ENCODE results near the gene ERICH2.

The ERICH2 gene

DNA sequence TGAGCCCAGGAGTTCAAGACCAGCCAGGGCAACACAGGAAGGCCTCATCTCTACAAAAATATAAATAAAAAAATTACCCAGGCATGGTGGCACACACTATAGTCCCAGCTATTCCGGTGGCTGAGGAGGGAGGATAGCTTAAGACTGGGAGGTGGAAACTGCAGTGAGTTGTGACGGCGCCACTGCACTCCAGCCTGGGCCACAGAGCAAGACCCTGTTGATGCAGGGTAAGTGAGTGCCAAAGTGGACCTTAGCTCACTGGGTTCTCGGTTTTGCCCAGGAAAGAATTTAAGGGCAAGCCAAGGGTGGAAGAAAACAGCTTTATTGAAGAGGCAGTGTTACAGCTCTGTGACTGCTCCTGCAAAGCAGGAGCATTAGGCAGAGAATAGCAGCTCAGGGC is 6.9 kb upstream of the ERICH2 start:
- TF ChIP-seq, protein P1, sequence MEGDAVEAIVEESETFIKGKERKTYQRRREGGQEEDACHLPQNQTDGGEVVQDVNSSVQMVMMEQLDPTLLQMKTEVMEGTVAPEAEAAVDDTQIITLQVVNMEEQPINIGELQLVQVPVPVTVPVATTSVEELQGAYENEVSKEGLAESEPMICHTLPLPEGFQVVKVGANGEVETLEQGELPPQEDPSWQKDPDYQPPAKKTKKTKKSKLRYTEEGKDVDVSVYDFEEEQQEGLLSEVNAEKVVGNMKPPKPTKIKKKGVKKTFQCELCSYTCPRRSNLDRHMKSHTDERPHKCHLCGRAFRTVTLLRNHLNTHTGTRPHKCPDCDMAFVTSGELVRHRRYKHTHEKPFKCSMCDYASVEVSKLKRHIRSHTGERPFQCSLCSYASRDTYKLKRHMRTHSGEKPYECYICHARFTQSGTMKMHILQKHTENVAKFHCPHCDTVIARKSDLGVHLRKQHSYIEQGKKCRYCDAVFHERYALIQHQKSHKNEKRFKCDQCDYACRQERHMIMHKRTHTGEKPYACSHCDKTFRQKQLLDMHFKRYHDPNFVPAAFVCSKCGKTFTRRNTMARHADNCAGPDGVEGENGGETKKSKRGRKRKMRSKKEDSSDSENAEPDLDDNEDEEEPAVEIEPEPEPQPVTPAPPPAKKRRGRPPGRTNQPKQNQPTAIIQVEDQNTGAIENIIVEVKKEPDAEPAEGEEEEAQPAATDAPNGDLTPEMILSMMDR (IDR thresholded peaks at IDR 0.05; ENCODE audit: low read depth, low read length): no peak
- no peak for DNase-seq (ENCODE audit: extremely low read depth, low read depth)

DNA sequence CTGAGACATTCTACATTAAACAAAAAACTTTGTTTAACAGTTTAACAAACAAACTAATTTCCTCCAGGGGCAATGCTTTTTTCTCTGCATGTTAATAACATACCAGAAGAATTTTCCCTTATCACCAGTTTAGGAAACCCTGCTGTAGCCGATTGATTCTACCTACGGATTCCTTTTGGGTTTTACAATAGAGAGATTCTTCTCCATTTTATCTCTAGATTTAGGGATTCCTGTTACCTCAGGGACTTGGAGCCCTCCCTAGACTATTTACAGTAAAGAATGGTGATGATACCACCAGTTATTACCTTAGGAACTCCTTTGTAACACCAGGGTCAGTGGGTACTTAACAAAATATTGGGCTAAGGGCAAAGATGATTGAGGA is 5.3 kb upstream of the ERICH2 start:
- TF ChIP-seq, protein P1 (IDR thresholded peaks at IDR 0.05; ENCODE audit: low read depth, low read length): no peak
- no peak for DNase-seq (ENCODE audit: extremely low read depth, low read depth)

DNA sequence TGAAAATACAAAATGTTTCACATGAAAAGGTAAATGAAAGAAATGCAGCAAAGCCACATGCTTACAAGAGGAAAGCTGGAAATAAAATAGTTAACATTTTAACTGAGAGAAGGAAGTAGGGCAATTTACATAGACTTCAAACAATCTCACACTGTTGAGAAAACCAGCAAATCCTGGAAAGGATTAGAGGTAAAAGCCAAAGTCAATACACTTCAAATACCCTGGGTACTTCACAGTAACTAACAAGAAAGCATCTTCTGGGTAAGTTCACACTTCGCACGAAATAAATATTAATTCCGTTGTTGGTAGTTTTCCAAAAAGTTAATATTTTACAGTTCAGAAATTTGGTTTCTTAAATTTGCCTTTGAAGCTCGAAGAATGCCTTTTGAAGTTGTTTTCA is 3.5 kb upstream of the ERICH2 start:
- no peak for DNase-seq (ENCODE audit: extremely low read depth, low read depth)
- TF ChIP-seq, protein P1 (IDR thresholded peaks at IDR 0.05; ENCODE audit: low read depth, low read length): no peak

DNA sequence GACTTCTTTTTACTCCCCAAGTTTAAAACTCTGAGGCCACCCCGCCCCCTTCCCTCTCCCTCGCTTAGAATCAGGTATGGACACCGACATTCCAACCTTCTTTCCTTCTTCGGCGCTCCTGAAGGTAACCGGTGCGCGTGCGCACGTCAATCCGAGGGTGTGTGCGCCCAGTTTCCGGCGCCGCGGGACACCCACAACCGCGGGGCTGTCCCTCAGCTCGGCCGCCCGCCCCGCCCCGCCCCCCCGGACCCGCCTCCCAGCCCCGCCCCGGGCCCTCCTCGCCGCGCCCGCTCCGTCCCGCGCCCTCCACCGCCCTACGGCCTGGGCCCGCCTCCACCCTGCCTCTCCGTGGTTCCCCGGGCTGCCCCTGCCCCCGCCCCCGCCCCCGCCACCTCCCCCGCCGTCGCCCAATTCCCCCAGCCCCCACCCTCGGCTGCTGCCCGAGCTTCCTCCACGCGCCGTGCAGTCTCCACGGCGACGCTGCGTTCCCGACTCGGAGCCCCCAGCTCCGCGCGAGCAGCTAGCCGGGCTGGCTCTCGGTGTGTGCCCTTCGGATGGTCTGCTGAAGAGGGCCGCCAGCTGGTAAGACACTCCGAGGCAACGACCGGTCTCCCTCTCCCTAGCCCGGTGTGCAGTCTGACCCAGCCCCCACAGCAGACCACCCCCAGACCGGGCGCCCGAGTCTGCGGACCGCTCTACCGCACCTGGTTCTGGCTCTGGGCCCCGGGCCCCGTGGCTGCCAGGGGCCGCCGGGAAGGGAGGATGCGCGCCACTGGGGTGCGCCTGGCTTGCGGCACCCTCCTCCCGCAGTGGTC is 635 bp downstream of the ERICH2 start:
- TF ChIP-seq, protein P1 (IDR thresholded peaks at IDR 0.05; ENCODE audit: low read depth, low read length): no peak; the same call in 1 of the 2 replicates
- DNase-seq (ENCODE audit: extremely low read depth, low read depth): no peak

DNA sequence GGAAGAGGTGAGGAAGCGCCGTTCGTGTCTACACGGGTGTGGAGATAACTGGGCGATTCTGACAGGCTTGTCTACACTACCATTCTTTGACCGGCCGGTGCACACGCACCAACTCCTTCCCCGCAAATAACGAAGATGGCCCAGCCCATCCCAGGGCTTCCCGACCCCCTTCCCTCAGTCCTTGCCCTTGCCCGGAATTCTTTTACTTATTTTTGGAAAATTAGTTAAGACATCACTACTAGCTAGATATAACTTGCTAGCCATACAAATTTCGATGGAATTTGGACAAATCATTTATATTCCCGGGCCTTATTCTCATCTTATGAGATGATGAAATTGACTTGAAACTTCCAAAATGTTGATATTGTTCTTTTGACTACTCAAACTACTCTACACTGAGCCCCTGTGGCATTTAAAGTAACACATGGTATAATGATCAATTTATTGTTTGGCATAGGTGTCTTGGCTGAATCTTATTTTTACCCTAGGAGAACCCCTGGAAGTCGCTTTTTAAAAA is 1.3 kb downstream of the ERICH2 start:
- TF ChIP-seq, protein P1 (IDR thresholded peaks at IDR 0.05; ENCODE audit: low read depth, low read length): no peak
- no peak for DNase-seq (ENCODE audit: extremely low read depth, low read depth)

DNA sequence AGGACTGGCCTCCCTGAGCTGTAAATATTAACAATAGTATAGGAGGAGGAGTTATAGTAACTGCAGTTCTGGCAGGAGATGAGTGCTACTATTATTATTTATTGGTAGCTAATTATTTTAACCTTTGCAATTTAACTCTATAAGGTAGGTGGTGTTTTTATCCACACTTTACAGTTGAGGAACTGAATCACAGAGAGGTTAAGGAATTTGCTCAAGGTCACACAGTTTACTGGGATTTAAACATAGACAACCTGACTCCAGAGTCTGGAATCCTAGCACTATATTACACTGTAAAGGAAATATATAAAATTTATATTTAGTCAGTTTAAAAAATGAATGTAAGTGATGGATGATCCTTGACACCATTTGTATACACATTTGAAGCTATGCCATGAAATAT is 2.1 kb downstream of the ERICH2 start:
- TF ChIP-seq, protein P1 (IDR thresholded peaks at IDR 0.05; ENCODE audit: low read depth, low read length): no peak
- no peak for DNase-seq (ENCODE audit: extremely low read depth, low read depth)

DNA sequence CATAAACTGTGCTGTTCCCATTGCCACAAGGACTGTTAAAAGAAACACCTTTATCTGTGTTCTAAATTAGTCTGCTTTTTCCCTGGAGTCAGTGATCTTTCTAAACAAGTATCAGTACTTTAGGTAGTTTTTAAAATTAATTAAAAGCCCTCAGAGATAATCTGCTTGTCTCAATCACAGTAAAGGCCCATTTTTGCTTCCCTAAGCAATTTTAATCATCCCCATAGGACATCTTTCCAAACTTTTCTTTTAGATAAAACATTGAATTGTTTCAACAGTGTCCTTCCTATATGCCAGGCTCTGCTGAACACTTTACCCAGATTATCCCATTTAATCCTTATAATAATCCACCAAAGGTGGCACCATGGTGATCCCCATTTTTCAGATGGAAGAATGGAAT is 3.9 kb downstream of the ERICH2 start:
- no peak for DNase-seq (ENCODE audit: extremely low read depth, low read depth)
- TF ChIP-seq, protein P1 (IDR thresholded peaks at IDR 0.05; ENCODE audit: low read depth, low read length): no peak
